ENCODE data around the gene SEMA6D.

SEMA6D gene

GRCh38 chr15:47717036-47717612 is at the start of gene SEMA6D:
TSS of gene SEMA6D (plus strand) at chr15:47717505. CDS start at chr15:47759799, 42,294 bp downstream.
- H3K4me3 ChIP-seq (ENCODE audit: low read depth in 1 of 2, low read length in 2 of 2) = peak within 1 kb of the TSS; percentile 81 to 82
- H3K36me3 ChIP-seq (ENCODE audit: control insufficient read depth in 1 of 2, insufficient read depth in 2 of 2, low read length in 2 of 2) = no peaks in the 10 kb centered on the region
- H3K27ac ChIP-seq (ENCODE audit: low read length) = peak within 1 kb of the TSS; percentile 25
- no peaks in the 10 kb centered on the region for H3K27me3 ChIP-seq (ENCODE audit: low read depth, low read length)
- H3K9me3 ChIP-seq (ENCODE audit: control insufficient read depth in 1 of 2, low read length in 2 of 2) = no peaks in the 10 kb centered on the region
- peaks cover 0 to 25% of the 10 kb centered on the region in 2 donors for H3K4me1 ChIP-seq (ENCODE audit: control insufficient read depth in 1 of 2, insufficient read depth in 2 of 2, low read length in 2 of 2)

GRCh38 chr15:47669221-47669620 is 48.1 kb upstream of the SEMA6D start:
- Histone ChIP-seq H3K4me3 (ENCODE audit: low read depth in 1 of 2, low read length in 2 of 2) (no peak overlapping the region), H3K27ac (ENCODE audit: low read length) (no peak overlapping the region), H3K4me1 (ENCODE audit: control insufficient read depth in 1 of 2, insufficient read depth in 2 of 2, low read length in 2 of 2) (peaks cover 0 to 6% of the 10 kb centered on the region in 2 donors), H3K36me3 (ENCODE audit: control insufficient read depth in 1 of 2, insufficient read depth in 2 of 2, low read length in 2 of 2) (no peaks in the 10 kb centered on the region), H3K9me3 (ENCODE audit: control insufficient read depth in 1 of 2, low read length in 2 of 2) (no peaks in the 10 kb centered on the region), H3K27me3 (ENCODE audit: low read depth, low read length) (no peaks in the 10 kb centered on the region)

GRCh38 chr15:47670365-47670764 is 46.9 kb upstream of the SEMA6D start:
- H3K4me3 ChIP-seq (ENCODE audit: low read depth in 1 of 2, low read length in 2 of 2) = no peak overlapping the region
- no peaks in the 10 kb centered on the region for H3K27me3 ChIP-seq (ENCODE audit: low read depth, low read length)
- H3K4me1 ChIP-seq (ENCODE audit: control insufficient read depth in 1 of 2, insufficient read depth in 2 of 2, low read length in 2 of 2) = peaks cover 0 to 6% of the 10 kb centered on the region in 2 donors
- no peaks in the 10 kb centered on the region for H3K36me3 ChIP-seq (ENCODE audit: control insufficient read depth in 1 of 2, insufficient read depth in 2 of 2, low read length in 2 of 2)
- H3K27ac ChIP-seq (ENCODE audit: low read length) = no peak overlapping the region
- H3K9me3 ChIP-seq (ENCODE audit: control insufficient read depth in 1 of 2, low read length in 2 of 2) = no peaks in the 10 kb centered on the region

- Histone ChIP-seq H3K4me1 (ENCODE audit: control insufficient read depth in 1 of 2, insufficient read depth in 2 of 2, low read length in 2 of 2) (peaks cover 0 to 6% of the 10 kb centered on the region in 2 donors), H3K9me3 (ENCODE audit: control insufficient read depth in 1 of 2, low read length in 2 of 2) (no peaks in the 10 kb centered on the region), H3K36me3 (ENCODE audit: control insufficient read depth in 1 of 2, insufficient read depth in 2 of 2, low read length in 2 of 2) (no peaks in the 10 kb centered on the region), H3K27me3 (ENCODE audit: low read depth, low read length) (no peaks in the 10 kb centered on the region), H3K4me3 (ENCODE audit: low read depth in 1 of 2, low read length in 2 of 2) (no peak overlapping the region), H3K27ac (ENCODE audit: low read length) (no peak overlapping the region)
These were observed 44.0 kb upstream of the SEMA6D start for GRCh38 chr15:47673232-47673761.

GRCh38 chr15:47674586-47675232 is 42.6 kb upstream of the SEMA6D start:
- Histone ChIP-seq H3K4me3 (ENCODE audit: low read depth in 1 of 2, low read length in 2 of 2) (no peak overlapping the region), H3K9me3 (ENCODE audit: control insufficient read depth in 1 of 2, low read length in 2 of 2) (no peaks in the 10 kb centered on the region), H3K27ac (ENCODE audit: low read length) (no peak overlapping the region)

GRCh38 chr15:47675735-47676134 is 41.6 kb upstream of the SEMA6D start:
- Histone ChIP-seq H3K4me1 (ENCODE audit: control insufficient read depth in 1 of 2, insufficient read depth in 2 of 2, low read length in 2 of 2) (peaks cover 0 to 6% of the 10 kb centered on the region in 2 donors), H3K4me3 (ENCODE audit: low read depth in 1 of 2, low read length in 2 of 2) (no peak overlapping the region), H3K27me3 (ENCODE audit: low read depth, low read length) (no peaks in the 10 kb centered on the region), H3K27ac (ENCODE audit: low read length) (no peak overlapping the region), H3K36me3 (ENCODE audit: control insufficient read depth in 1 of 2, insufficient read depth in 2 of 2, low read length in 2 of 2) (no peaks in the 10 kb centered on the region), H3K9me3 (ENCODE audit: control insufficient read depth in 1 of 2, low read length in 2 of 2) (no peaks in the 10 kb centered on the region)

More at GRCh38 chr15:47674586-47675232, 42.6 kb upstream of the SEMA6D start:
- no peaks in the 10 kb centered on the region for H3K27me3 ChIP-seq (ENCODE audit: low read depth, low read length)
- no peaks in the 10 kb centered on the region for H3K36me3 ChIP-seq (ENCODE audit: control insufficient read depth in 1 of 2, insufficient read depth in 2 of 2, low read length in 2 of 2)
- peaks cover 0 to 6% of the 10 kb centered on the region in 2 donors for H3K4me1 ChIP-seq (ENCODE audit: control insufficient read depth in 1 of 2, insufficient read depth in 2 of 2, low read length in 2 of 2)

- Histone ChIP-seq H3K36me3 (ENCODE audit: control insufficient read depth in 1 of 2, insufficient read depth in 2 of 2, low read length in 2 of 2) (no peaks in the 10 kb centered on the region), H3K4me1 (ENCODE audit: control insufficient read depth in 1 of 2, insufficient read depth in 2 of 2, low read length in 2 of 2) (peaks cover 0 to 6% of the 10 kb centered on the region in 2 donors), H3K4me3 (ENCODE audit: low read depth in 1 of 2, low read length in 2 of 2) (no peak overlapping the region), H3K27me3 (ENCODE audit: low read depth, low read length) (no peaks in the 10 kb centered on the region), H3K9me3 (ENCODE audit: control insufficient read depth in 1 of 2, low read length in 2 of 2) (no peaks in the 10 kb centered on the region), H3K27ac (ENCODE audit: low read length) (no peak overlapping the region)
These were observed 39.3 kb upstream of the SEMA6D start for GRCh38 chr15:47678040-47678439.

GRCh38 chr15:47682661-47683060 is 34.6 kb upstream of the SEMA6D start:
- H3K36me3 ChIP-seq (ENCODE audit: control insufficient read depth in 1 of 2, insufficient read depth in 2 of 2, low read length in 2 of 2) = no peaks in the 10 kb centered on the region
- H3K4me1 ChIP-seq (ENCODE audit: control insufficient read depth in 1 of 2, insufficient read depth in 2 of 2, low read length in 2 of 2) = no peaks in the 10 kb centered on the region
- no peak overlapping the region for H3K4me3 ChIP-seq (ENCODE audit: low read depth in 1 of 2, low read length in 2 of 2)
- no peak overlapping the region for H3K27ac ChIP-seq (ENCODE audit: low read length)
- H3K27me3 ChIP-seq (ENCODE audit: low read depth, low read length) = no peaks in the 10 kb centered on the region
- H3K9me3 ChIP-seq (ENCODE audit: control insufficient read depth in 1 of 2, low read length in 2 of 2) = no peaks in the 10 kb centered on the region

- Histone ChIP-seq H3K4me1 (ENCODE audit: control insufficient read depth in 1 of 2, insufficient read depth in 2 of 2, low read length in 2 of 2) (no peaks in the 10 kb centered on the region), H3K9me3 (ENCODE audit: control insufficient read depth in 1 of 2, low read length in 2 of 2) (no peaks in the 10 kb centered on the region), H3K4me3 (ENCODE audit: low read depth in 1 of 2, low read length in 2 of 2) (no peak overlapping the region), H3K27ac (ENCODE audit: low read length) (no peak overlapping the region), H3K36me3 (ENCODE audit: control insufficient read depth in 1 of 2, insufficient read depth in 2 of 2, low read length in 2 of 2) (no peaks in the 10 kb centered on the region), H3K27me3 (ENCODE audit: low read depth, low read length) (no peaks in the 10 kb centered on the region)
These were observed 32.0 kb upstream of the SEMA6D start for GRCh38 chr15:47685141-47685870.

- no peak overlapping the region for H3K27ac ChIP-seq (ENCODE audit: low read length)
- no peaks in the 10 kb centered on the region for H3K27me3 ChIP-seq (ENCODE audit: low read depth, low read length)
- H3K4me3 ChIP-seq (ENCODE audit: low read depth in 1 of 2, low read length in 2 of 2) = no peak overlapping the region
- no peaks in the 10 kb centered on the region for H3K4me1 ChIP-seq (ENCODE audit: control insufficient read depth in 1 of 2, insufficient read depth in 2 of 2, low read length in 2 of 2)
- H3K36me3 ChIP-seq (ENCODE audit: control insufficient read depth in 1 of 2, insufficient read depth in 2 of 2, low read length in 2 of 2) = no peaks in the 10 kb centered on the region
- no peaks in the 10 kb centered on the region for H3K9me3 ChIP-seq (ENCODE audit: control insufficient read depth in 1 of 2, low read length in 2 of 2)
These were observed 28.7 kb upstream of the SEMA6D start for GRCh38 chr15:47688573-47689086.

- H3K27ac ChIP-seq (ENCODE audit: low read length) = no peak overlapping the region
- no peaks in the 10 kb centered on the region for H3K9me3 ChIP-seq (ENCODE audit: control insufficient read depth in 1 of 2, low read length in 2 of 2)
- H3K27me3 ChIP-seq (ENCODE audit: low read depth, low read length) = no peaks in the 10 kb centered on the region
- no peaks in the 10 kb centered on the region for H3K4me1 ChIP-seq (ENCODE audit: control insufficient read depth in 1 of 2, insufficient read depth in 2 of 2, low read length in 2 of 2)
- H3K4me3 ChIP-seq (ENCODE audit: low read depth in 1 of 2, low read length in 2 of 2) = no peak overlapping the region
- no peaks in the 10 kb centered on the region for H3K36me3 ChIP-seq (ENCODE audit: control insufficient read depth in 1 of 2, insufficient read depth in 2 of 2, low read length in 2 of 2)
These were observed 27.6 kb upstream of the SEMA6D start for GRCh38 chr15:47689660-47690059.

All from muscle layer of duodenum (tissue), 2 donors.